MM.1S (cell line): Measurements from ENCODE around the gene LTBP3.

Experiments
- EZH2 ChIP-seq: fragments of 300-600 bp; sonication (generic); optimal IDR thresholded peaks from 2 replicates; pipeline ENCODE3; 2017; ENCODE audit warnings: low read depth, mild to moderate bottlenecking, antibody characterized with exemption, low read length, mixed read lengths
- TF ChIP-seq, protein P1 (sequence below): fragments of 300-600 bp; sonication (generic); IDR thresholded peaks from 2 replicates; pipeline ENCODE4 v1.5.1; 2016; ENCODE audit warnings: antibody characterized with exemption, low read length, mixed read lengths

- TF ChIP-seq, protein P1, sequence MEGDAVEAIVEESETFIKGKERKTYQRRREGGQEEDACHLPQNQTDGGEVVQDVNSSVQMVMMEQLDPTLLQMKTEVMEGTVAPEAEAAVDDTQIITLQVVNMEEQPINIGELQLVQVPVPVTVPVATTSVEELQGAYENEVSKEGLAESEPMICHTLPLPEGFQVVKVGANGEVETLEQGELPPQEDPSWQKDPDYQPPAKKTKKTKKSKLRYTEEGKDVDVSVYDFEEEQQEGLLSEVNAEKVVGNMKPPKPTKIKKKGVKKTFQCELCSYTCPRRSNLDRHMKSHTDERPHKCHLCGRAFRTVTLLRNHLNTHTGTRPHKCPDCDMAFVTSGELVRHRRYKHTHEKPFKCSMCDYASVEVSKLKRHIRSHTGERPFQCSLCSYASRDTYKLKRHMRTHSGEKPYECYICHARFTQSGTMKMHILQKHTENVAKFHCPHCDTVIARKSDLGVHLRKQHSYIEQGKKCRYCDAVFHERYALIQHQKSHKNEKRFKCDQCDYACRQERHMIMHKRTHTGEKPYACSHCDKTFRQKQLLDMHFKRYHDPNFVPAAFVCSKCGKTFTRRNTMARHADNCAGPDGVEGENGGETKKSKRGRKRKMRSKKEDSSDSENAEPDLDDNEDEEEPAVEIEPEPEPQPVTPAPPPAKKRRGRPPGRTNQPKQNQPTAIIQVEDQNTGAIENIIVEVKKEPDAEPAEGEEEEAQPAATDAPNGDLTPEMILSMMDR, result no peak
- TF ChIP-seq EZH2, result no peak
These were observed 3.9 kb downstream of the LTBP3 start for GRCh38 chr11:65554057-65554818.
